TTC549 (cell line): ENCODE data around the gene GRIP1.

ENCODE experiments used
- FAIRE-seq: peaks from 2 replicates; lab custom pipeline; 2012; peaks lifted over from hg19 to GRCh38; lab: Jason Lieb, UNC

The GRIP1 gene

GRCh38 chr12:66693901-66694513 lies 15.1 kb upstream of the GRIP1 start:
- peak; percentile 72 for FAIRE-seq

- FAIRE-seq = no peak
Measured at GRCh38 chr12:66692986-66693385, 14.1 kb upstream of the GRIP1 start.

GRCh38 chr12:66692170-66692569 lies 13.3 kb upstream of the GRIP1 start:
- no peak for FAIRE-seq

- FAIRE-seq = no peak
Measured at GRCh38 chr12:66688846-66689439, 10.1 kb upstream of the GRIP1 start.

GRCh38 chr12:66684222-66684621 lies 5.3 kb upstream of the GRIP1 start:
- FAIRE-seq = no peak

- FAIRE-seq = no peak
Measured at GRCh38 chr12:66683822-66684221, 4.9 kb upstream of the GRIP1 start.

GRCh38 chr12:66683073-66683472 lies 4.2 kb upstream of the GRIP1 start:
- FAIRE-seq = no peak

- no peak for FAIRE-seq
Measured at GRCh38 chr12:66679461-66680084, 697 bp upstream of the GRIP1 start.

GRCh38 chr12:66676241-66676640 lies 2.6 kb downstream of the GRIP1 start:
- no peak for FAIRE-seq

- FAIRE-seq = no peak
Measured at GRCh38 chr12:66674495-66675122, 4.3 kb downstream of the GRIP1 start.

GRCh38 chr12:66669541-66669940 lies 9.3 kb downstream of the GRIP1 start:
- no peak for FAIRE-seq

- no peak for FAIRE-seq
Measured at GRCh38 chr12:66668311-66668710, 10.6 kb downstream of the GRIP1 start.

GRCh38 chr12:66667906-66668305 lies 11.0 kb downstream of the GRIP1 start:
- FAIRE-seq = no peak

- no peak for FAIRE-seq
Measured at GRCh38 chr12:66666481-66666880, 12.4 kb downstream of the GRIP1 start.

- no peak for FAIRE-seq
Measured at GRCh38 chr12:66665435-66665985, 13.4 kb downstream of the GRIP1 start.

GRCh38 chr12:66664076-66664475 lies 14.8 kb downstream of the GRIP1 start:
- no peak for FAIRE-seq

GRCh38 chr12:66663611-66664010 lies 15.3 kb downstream of the GRIP1 start:
- no peak for FAIRE-seq

- no peak for FAIRE-seq
Measured at GRCh38 chr12:66662729-66663128, 16.1 kb downstream of the GRIP1 start.

GRCh38 chr12:66662179-66662578 lies 16.7 kb downstream of the GRIP1 start:
- FAIRE-seq = no peak

- FAIRE-seq = no peak
Measured at GRCh38 chr12:66661357-66661756, 17.5 kb downstream of the GRIP1 start.

GRCh38 chr12:66653796-66654195 lies 25.1 kb downstream of the GRIP1 start:
- no peak for FAIRE-seq

- FAIRE-seq = no peak
Measured at GRCh38 chr12:66648033-66648735, 30.7 kb downstream of the GRIP1 start.
